K562 (cell line): ENCODE results near the gene GALNT18. TPM values are rescaled to one million over a fixed set of nuclear protein-coding genes. Genes with fewer than 3 reads are reported as not detected.

Source experiments
- ATAC-seq: fragments of 200-7000 bp; cut with Tn5 transposase; 3 replicates; pipeline ENCODE4 v1.9.1; 2020; ENCODE audit warnings: moderate library complexity
- BruUV-seq: library from RNA; stranded (reverse); fragments of 400-500 nt; replicated peaks from 2 replicates; lab custom pipeline; 2021; lab: Mats Ljungman, UMichigan
- CTCF ChIA-PET: fragments of 300-600 bp; formaldehyde crosslinking; extraction: SDS; loops from one replicate; lab custom pipeline; 2021; ENCODE audit warnings: low intra/inter-chr PET ratio; lab: Yijun Ruan, JAX
- POLR2A ChIA-PET: fragments of 300-600, 350-650 bp; sonication (Branson Sonifier 250); formaldehyde crosslinking; extraction: SDS; loops from one replicate; lab custom pipeline; 2021; ENCODE audit warnings: antibody characterized with exemption, inconsistent platforms; lab: Yijun Ruan, JAX
- DNase-seq, 4 experiments: peaks; one replicate each; pipeline versions ENCODE4 v3.0.0 to v3.0.0-alpha.2; 2011 to 2018; ENCODE audit warnings: low spot score in 3 of 4, mixed read lengths in 3 of 4; ENCODE audit errors: extremely low read depth in 1 of 4
- FAIRE-seq: peaks from 2 replicates; lab custom pipeline; 2011; peaks lifted over from hg19 to GRCh38; lab: Jason Lieb, UNC
- H2AFZ ChIP-seq: 2 replicates; pipeline ENCODE4 v1.6.0; 2011; ENCODE audit warnings: low read depth, low read length, control low read depth, inconsistent platforms
- H3K27ac ChIP-seq: fragments of 200-600 bp; 3 replicates; pipeline ENCODE4 v1.8.0; 2011; ENCODE audit warnings: low read depth, mild to moderate bottlenecking, control low read depth, inconsistent platforms, low read length, moderate library complexity, mixed read lengths; ENCODE audit errors: extremely low read depth
- H3K27me3 ChIP-seq, 2 experiments: fragments of 300-600 bp in 1 of 2; 2 replicates in 1 of 2; 3 replicates in 1 of 2; pipeline versions ENCODE4 v1.6.0 to v1.8.0; 2011; ENCODE audit warnings: inconsistent platforms in 2 of 2, low read length in 2 of 2, mild to moderate bottlenecking in 1 of 2, mixed read lengths in 1 of 2, moderate library complexity in 1 of 2; ENCODE audit not compliant: control insufficient read depth in 2 of 2, insufficient read depth in 2 of 2
- H3K36me3 ChIP-seq: fragments of 300-600 bp; 3 replicates; pipeline ENCODE4 v1.8.0; 2011; ENCODE audit warnings: mild to moderate bottlenecking, low read length, inconsistent platforms; ENCODE audit not compliant: control insufficient read depth, insufficient read depth
- H3K4me1 ChIP-seq, 2 experiments: fragments of 200-600 bp in 1 of 2; replicated peaks in 1 of 2; 2 replicates in 1 of 2; 3 replicates in 1 of 2; pipeline versions ENCODE4 v1.5.1 to v1.8.0; 2011; ENCODE audit warnings: inconsistent platforms in 2 of 2, low read length in 2 of 2, mild to moderate bottlenecking in 1 of 2, mixed read lengths in 1 of 2, moderate library complexity in 1 of 2; ENCODE audit not compliant: control insufficient read depth in 2 of 2, insufficient read depth in 2 of 2
- H3K4me2 ChIP-seq: 2 replicates; pipeline ENCODE4 v1.6.1; 2011; ENCODE audit warnings: low read length, control low read depth, inconsistent platforms, mixed read lengths; ENCODE audit not compliant: insufficient read depth
- H3K4me3 ChIP-seq: fragments of 200-600 bp; sonication (generic), shearing (Covaris generic); 2 replicates; pipeline ENCODE4 v1.5.1; 2016; ENCODE audit warnings: control low read depth, inconsistent platforms
- H3K79me2 ChIP-seq: fragments of 200-600 bp; 3 replicates; pipeline ENCODE4 v1.8.0; 2011; ENCODE audit warnings: low read length, inconsistent platforms; ENCODE audit not compliant: control insufficient read depth, insufficient read depth
- H3K9ac ChIP-seq, 2 experiments: 2 replicates each; pipeline versions ENCODE4 v1.6.0 to v1.6.1; 2011; ENCODE audit warnings: low read depth in 2 of 2, low read length in 2 of 2, control low read depth in 1 of 2, inconsistent platforms in 1 of 2, mild to moderate bottlenecking in 1 of 2, mixed read lengths in 1 of 2; ENCODE audit not compliant: insufficient read depth in 1 of 2
- H3K9me1 ChIP-seq: one replicate; pipeline ENCODE4 v1.6.0; 2011; ENCODE audit warnings: inconsistent platforms, mild to moderate bottlenecking, low read length, moderate library complexity; ENCODE audit not compliant: control insufficient read depth, insufficient read depth
- H3K9me3 ChIP-seq: replicated peaks from 2 replicates; pipeline ENCODE4 v1.5.1; 2011; ENCODE audit warnings: low read depth, low read length, inconsistent platforms; ENCODE audit not compliant: control insufficient read depth, insufficient read depth
- H4K20me1 ChIP-seq: replicated peaks from 2 replicates; pipeline ENCODE4 v1.6.1; 2011; ENCODE audit warnings: low read length, inconsistent platforms, mixed read lengths; ENCODE audit not compliant: control insufficient read depth, insufficient read depth
- ELK3 ChIP-seq: fragments of 450-650 bp; formaldehyde crosslinking; IDR thresholded peaks from 2 replicates; pipeline ENCODE4 v1.4.0; 2020; ENCODE audit warnings: mild to moderate bottlenecking
- PHTF2 ChIP-seq: fragments of 250-450 bp; sonication (Bioruptor Pico); IDR thresholded peaks from 2 replicates; pipeline ENCODE4 v1.5.0; 2021; ENCODE audit warnings: mild to moderate bottlenecking
- RBM25 ChIP-seq: fragments of 200-400 bp; formaldehyde crosslinking; IDR thresholded peaks from 2 replicates; pipeline ENCODE4 v1.6.1; 2018; ENCODE audit warnings: low read length, low read depth, moderate library complexity; ENCODE audit not compliant: severe bottlenecking
- ZBTB49 ChIP-seq: sonication (generic); formaldehyde crosslinking; IDR thresholded peaks from 2 replicates; pipeline ENCODE4 v1.8.0; 2022; ENCODE audit warnings: missing genetic modification reagents, mild to moderate bottlenecking, borderline replicate concordance
- ZFP36 ChIP-seq: fragments of 150-350 bp; IDR thresholded peaks from 2 replicates; pipeline ENCODE4 v1.6.1; 2018; ENCODE audit warnings: low read length, low read depth; ENCODE audit not compliant: partially characterized antibody
- WGBS: fragments of 100-300 bp; shearing (Covaris generic); methylation state at CpG from one replicate; pipeline ENCODE4 v1.1.6; 2016; ENCODE audit warnings: low coverage, mixed read lengths; ENCODE audit not compliant: insufficient coverage; ENCODE audit errors: missing lambda C conversion rate; 5-methylcytosine and 5-hydroxymethylcytosine counted together
- in situ Hi-C: fragments of 300-500 bp; cut with MboI; formaldehyde crosslinking; loops from 4 replicates; pipeline ENCODE4 v1.15.0; 2018; ENCODE audit warnings: inconsistent platforms, mixed read lengths
- intact Hi-C: fragments of 100-400 bp; cut with micrococcal nuclease; formaldehyde crosslinking; loops from 2 replicates; pipeline ENCODE4 v1.14.2; 2022
- polyA plus RNA-seq, 8 experiments: library from polyadenylated mRNA; depleted of rRNA in 4 of 8; stranded (reverse) in 5 of 8; unstranded in 3 of 8; fragments of >200 nt; fragmentation: Nextera tagmentation in 2 of 8; fragmentation: Illumina TruSeq in 1 of 8; extraction: Ambion mirVana in 2 of 8; extraction: Trizol in 1 of 8; gene quantifications; 2 replicates each; pipeline versions ENCODE4 v1.2.1 to v1.2.3, GENCODE V29; 2011 to 2014; ENCODE audit warnings: inconsistent platforms in 1 of 8, missing spikeins in 1 of 8
- total RNA-seq, 7 experiments: library from RNA; depleted of rRNA in 6 of 7; stranded (reverse); fragments of >200 nt in 6 of 7; fragmentation: Illumina TruSeq in 2 of 7; extraction: Trizol in 2 of 7; gene quantifications; 2 replicates each; pipeline versions ENCODE4 v1.2.1 to v1.2.3, GENCODE V29; 2011 to 2021; ENCODE audit warnings: low replicate concordance in 1 of 7

The GALNT18 gene
- total and polyA plus RNA-seq, 9 of the 15 experiments (the other 6 are each of a cell fraction or from before 2014, with no cell fraction given): not detected

GRCh38 chr11:11464555-11464954 lies 157.2 kb downstream of the GALNT18 start:
- 0% methylated on average over 2 of the region's 2 CpGs for WGBS
- no peak overlapping the region for H3K27ac ChIP-seq
- no peak for ATAC-seq
- no peaks in the 10 kb centered on the region for H3K4me1 ChIP-seq
- peaks cover 10% of the 10 kb centered on the region; the same call in 1 of the 2 replicates for H4K20me1 ChIP-seq
- intact Hi-C loops: no loop called here
- DNase-seq: no peak
- H3K9me1 ChIP-seq: no peaks in the 10 kb centered on the region
- H3K36me3 ChIP-seq: no peaks in the 10 kb centered on the region
- BruUV-seq: no TSS peak
- TF ChIP-seq ELK3 (no peak), RBM25 (peak; percentile 88), ZFP36 (peak; percentile 27), ZBTB49 (CRISPR knock-in tag) (no peak), PHTF2 (no peak)
- no peak overlapping the region for H3K4me3 ChIP-seq
- FAIRE-seq: no peak
- H3K9me3 ChIP-seq: no peaks in the 10 kb centered on the region
- POLR2A ChIA-PET: interaction anchor here (1.1 kb wide), 1 partner anchor 18 kb away, joined by 5 read pairs; no protein-coding TSS in a partner anchor
- CTCF ChIA-PET: no interaction called here
- no peaks in the 10 kb centered on the region for H3K79me2 ChIP-seq
- no peak overlapping the region for H3K4me2 ChIP-seq
- peaks cover 0 to 40% of the 10 kb centered on the region in 2 experiments; a peak in 2 of 5 replicates for H3K27me3 ChIP-seq
- in situ Hi-C loops: no loop called here
- H2AFZ ChIP-seq: no peak overlapping the region
- no peak overlapping the region for H3K9ac ChIP-seq
